OCI-LY7 (cell line): Measurements from ENCODE around the gene XIRP2. TPM values are rescaled to one million over a fixed set of nuclear protein-coding genes. Genes with fewer than 3 reads are reported as not detected.

Experiments
- BruUV-seq: library from RNA; stranded (reverse); fragments of 400-500 nt; replicated peaks from 2 replicates; lab custom pipeline; 2021; lab: Mats Ljungman, UMichigan
- CTCF ChIA-PET: fragments of 300-600 bp; sonication (Branson Sonifier 250); formaldehyde crosslinking; loops from one replicate; lab custom pipeline; 2022; ENCODE audit warnings: antibody characterized with exemption; ENCODE audit not compliant: unreplicated experiment; lab: Charles Lee
- POLR2A ChIA-PET: fragments of 300-600 bp; sonication (Branson Sonifier 250); formaldehyde crosslinking; loops from one replicate; lab custom pipeline; 2022; ENCODE audit warnings: antibody characterized with exemption; lab: Charles Lee
- DNase-seq: peaks from one replicate; pipeline ENCODE4 v3.0.0-alpha.2; 2015; ENCODE audit warnings: low spot score
- H2AFZ ChIP-seq: fragments of 200-600 bp; sonication (generic), shearing (Covaris generic); 2 replicates; pipeline ENCODE4 v1.6.1; 2014; ENCODE audit warnings: mild to moderate bottlenecking, antibody characterized with exemption, low read length, moderate library complexity
- H3K27ac ChIP-seq: fragments of 200-600 bp; sonication (generic); 2 replicates; pipeline ENCODE4 v1.5.1; 2014; ENCODE audit warnings: mixed run types, low read depth, mild to moderate bottlenecking, moderate library complexity, low read length, inconsistent platforms; ENCODE audit not compliant: poor library complexity, severe bottlenecking
- H3K36me3 ChIP-seq: fragments of 200-600 bp; sonication (generic); 2 replicates; pipeline ENCODE4 v1.6.1; 2014; ENCODE audit warnings: mild to moderate bottlenecking, antibody characterized with exemption, low read length, moderate library complexity, mixed read lengths; ENCODE audit not compliant: insufficient read depth
- H3K4me1 ChIP-seq: fragments of 200-600 bp; sonication (generic); 2 replicates; pipeline ENCODE4 v1.5.1; 2014; ENCODE audit warnings: mild to moderate bottlenecking, low read length; ENCODE audit not compliant: insufficient read depth, poor library complexity, severe bottlenecking
- H3K4me2 ChIP-seq: fragments of 200-600 bp; sonication (generic); 2 replicates; pipeline ENCODE4 v1.6.1; 2014; ENCODE audit warnings: mild to moderate bottlenecking, low read length
- H3K4me3 ChIP-seq: fragments of 200-600 bp; sonication (generic); 2 replicates; pipeline ENCODE4 v1.5.1; 2014; ENCODE audit warnings: mild to moderate bottlenecking, low read depth, low read length; ENCODE audit not compliant: poor library complexity, severe bottlenecking
- H3K79me2 ChIP-seq: fragments of 200-600 bp; sonication (generic); 2 replicates; pipeline ENCODE4 v1.6.1; 2016; ENCODE audit warnings: low read depth, mild to moderate bottlenecking, low read length, moderate library complexity, mixed read lengths; ENCODE audit not compliant: insufficient read depth
- H3K9me2 ChIP-seq: fragments of 200-600 bp; sonication (generic); 2 replicates; pipeline ENCODE4 v1.6.1; 2016; ENCODE audit warnings: mild to moderate bottlenecking, low read length, mixed read lengths; ENCODE audit not compliant: insufficient read depth
- H3K9me3 ChIP-seq: fragments of 200-600 bp; sonication (generic); 2 replicates; pipeline ENCODE4 v1.6.1; 2014; ENCODE audit warnings: mild to moderate bottlenecking, mixed run types, low read length, mixed read lengths
- H4K20me1 ChIP-seq: fragments of 200-600 bp; sonication (generic); 2 replicates; pipeline ENCODE4 v1.6.1; 2014; ENCODE audit warnings: mild to moderate bottlenecking, antibody characterized with exemption, low read length, moderate library complexity, mixed read lengths; ENCODE audit not compliant: insufficient read depth
- CTCF ChIP-seq: fragments of 200-600 bp; sonication (generic); conservative IDR thresholded peaks from 2 replicates; pipeline ENCODE4 v1.5.1; 2014; ENCODE audit warnings: mild to moderate bottlenecking, antibody characterized with exemption, low read length, moderate library complexity, mixed read lengths
- EZH2phosphoT487 ChIP-seq: fragments of 200-600 bp; sonication (generic); IDR thresholded peaks from 2 replicates; pipeline ENCODE4 v1.6.1; 2018; ENCODE audit warnings: low read depth, borderline replicate concordance, mild to moderate bottlenecking, mixed run types, antibody characterized with exemption, low read length, moderate library complexity, mixed read lengths
- intact Hi-C: fragments of 100-400 bp; cut with micrococcal nuclease; formaldehyde crosslinking; loops from one replicate; pipeline ENCODE4 v1.10.0; 2022; ENCODE audit not compliant: unreplicated experiment
- total RNA-seq, 2 experiments: library from RNA; depleted of rRNA in 1 of 2; stranded (reverse); fragments of >200 nt in 1 of 2; shearing (Covaris generic) in 1 of 2; gene quantifications; 2 replicates each; pipeline ENCODE4 v1.2.3, GENCODE V29; 2014 to 2022

Gene XIRP2
- total RNA-seq, 2 experiments from 2014 or later, result not detected

- POLR2A ChIA-PET, result no interaction called here
- no peak overlapping the region for H3K27ac ChIP-seq
These were observed 54.1 kb downstream of the XIRP2 start for GRCh38 chr2:166942377-166942776.

GRCh38 chr2:166944909-166945308, 56.6 kb downstream of the XIRP2 start:
- POLR2A ChIA-PET, result no interaction called here
- BruUV-seq, result no TSS peak

More at GRCh38 chr2:166942377-166942776, 54.1 kb downstream of the XIRP2 start:
- TF ChIP-seq EZH2phosphoT487, result no peak
- no peak for TF ChIP-seq CTCF
- H3K4me3 ChIP-seq, result no peak overlapping the region
- CTCF ChIA-PET, result no interaction called here
- no peaks in the 10 kb centered on the region for H3K79me2 ChIP-seq
- H3K9me2 ChIP-seq, result no peaks in the 10 kb centered on the region
- H4K20me1 ChIP-seq, result no peaks in the 10 kb centered on the region
- H3K4me2 ChIP-seq, result no peak overlapping the region
- no peaks in the 10 kb centered on the region for H3K4me1 ChIP-seq
- no TSS peak for BruUV-seq
- no peaks in the 10 kb centered on the region for H3K36me3 ChIP-seq
- intact Hi-C loops, result no loop called here
- H2AFZ ChIP-seq, result no peak overlapping the region
- H3K9me3 ChIP-seq, result no peaks in the 10 kb centered on the region
- DNase-seq, result no peak

GRCh38 chr2:166957686-166958085, 69.4 kb downstream of the XIRP2 start:
- H3K9me2 ChIP-seq, result no peaks in the 10 kb centered on the region
- no peaks in the 10 kb centered on the region for H3K4me1 ChIP-seq
- no peaks in the 10 kb centered on the region for H4K20me1 ChIP-seq
- no peak overlapping the region for H3K4me2 ChIP-seq
- H3K36me3 ChIP-seq, result no peaks in the 10 kb centered on the region
- TF ChIP-seq CTCF (no peak), EZH2phosphoT487 (no peak)
- no peaks in the 10 kb centered on the region for H3K9me3 ChIP-seq
- DNase-seq, result no peak
- POLR2A ChIA-PET, result no interaction called here
- no peak overlapping the region for H2AFZ ChIP-seq
- CTCF ChIA-PET, result no interaction called here
- H3K79me2 ChIP-seq, result no peaks in the 10 kb centered on the region
- H3K4me3 ChIP-seq, result no peak overlapping the region
- intact Hi-C loops, result no loop called here
- no peak overlapping the region for H3K27ac ChIP-seq
- BruUV-seq, result no TSS peak

More at GRCh38 chr2:166944909-166945308, 56.6 kb downstream of the XIRP2 start:
- CTCF ChIA-PET, result no interaction called here
- Histone ChIP-seq H3K4me3 (no peak overlapping the region), H3K4me2 (no peak overlapping the region), H3K27ac (no peak overlapping the region), H2AFZ (no peak overlapping the region), H3K9me2 (no peaks in the 10 kb centered on the region), H4K20me1 (no peaks in the 10 kb centered on the region), H3K9me3 (no peaks in the 10 kb centered on the region), H3K79me2 (no peaks in the 10 kb centered on the region), H3K36me3 (no peaks in the 10 kb centered on the region), H3K4me1 (no peaks in the 10 kb centered on the region)
- TF ChIP-seq CTCF (no peak), EZH2phosphoT487 (no peak)
- intact Hi-C loops, result no loop called here
- no peak for DNase-seq
